ENCODE results near the gene MAPKBP1. TPM values are rescaled to one million over a fixed set of nuclear protein-coding genes. Genes with fewer than 3 reads are reported as not detected.

Gene MAPKBP1
- total and polyA plus RNA-seq, 2 of the 13 experiments (the other 11 are each of a cell fraction or from before 2014, with no cell fraction given), result 3.0 to 7.3 TPM

- TF ChIP-seq ZNF451 (CRISPR knock-in tag; IDR thresholded peaks at IDR 0.05), result peak; percentile 88; the same call in 1 of the 2 replicates
- TF ChIP-seq ZNF160 (CRISPR knock-in tag; IDR thresholded peaks at IDR 0.05), result peak; percentile 69; the same call in 1 of the 2 replicates
- no peak for TF ChIP-seq ZBTB39 (CRISPR knock-in tag; IDR thresholded peaks at IDR 0.05)
- TF ChIP-seq ZNF841 (CRISPR knock-in tag; IDR thresholded peaks at IDR 0.05; ENCODE audit: borderline replicate concordance), result no peak
- TF ChIP-seq HHEX (CRISPR knock-in tag; IDR thresholded peaks at IDR 0.05), result no peak
- TF ChIP-seq POGK (CRISPR knock-in tag; conservative IDR thresholded peaks at IDR 0.05), result peak; percentile 98
- TF ChIP-seq ZNF136 (CRISPR knock-in tag; IDR thresholded peaks at IDR 0.05; ENCODE audit: low read depth), result 0 out of 2 replicates have a peak, but pooled peaks have one; percentile 84
- peak; percentile 82 for TF ChIP-seq ZNF891 (CRISPR knock-in tag; IDR thresholded peaks at IDR 0.05)
- peak; percentile 63; the same call in 1 of the 2 replicates for TF ChIP-seq SOX5 (CRISPR knock-in tag; IDR thresholded peaks at IDR 0.05; ENCODE audit: borderline replicate concordance)
- TF ChIP-seq AGO1 (IDR thresholded peaks at IDR 0.05; ENCODE audit: low read depth, low read length, poor library complexity, severe bottlenecking), result peak; percentile 90
- peak; percentile 93 for TF ChIP-seq ZSCAN5A (CRISPR knock-in tag; IDR thresholded peaks at IDR 0.05; ENCODE audit: borderline replicate concordance)
- peak; percentile 95; the same call in 1 of the 2 replicates for TF ChIP-seq MZF1 (CRISPR knock-in tag; IDR thresholded peaks at IDR 0.05; ENCODE audit: borderline replicate concordance)
- TF ChIP-seq RAD51 (IDR thresholded peaks at IDR 0.05; ENCODE audit: borderline replicate concordance), result no peak
These were observed at the start of gene MAPKBP1 (continued) for GRCh38 chr15:41774062-41774881.
